Mononuclear cell (primary cell): Measurements from ENCODE around the gene SLC26A5. TPM values are rescaled to one million over a fixed set of nuclear protein-coding genes. Genes with fewer than 3 reads are reported as not detected.
"Not testable (repeated sequence)": the region's sequence is repeated elsewhere in the genome, so short reads cannot be mapped to it uniquely, and the experiment has no call there.

ENCODE experiments used
- H3K27me3 ChIP-seq: 2 replicates; pipeline ENCODE4 v1.6.0; 2011; ENCODE audit warnings: low read length, control low read depth; ENCODE audit not compliant: insufficient read depth
- H3K4me1 ChIP-seq: 2 replicates; pipeline ENCODE4 v1.5.1; 2011; ENCODE audit warnings: mild to moderate bottlenecking, low read length, control low read depth; ENCODE audit not compliant: insufficient read depth
- H3K4me3 ChIP-seq: 2 replicates; pipeline ENCODE4 v1.5.1; 2011; ENCODE audit warnings: mild to moderate bottlenecking, low read length, moderate library complexity
- H3K9me3 ChIP-seq: 2 replicates; pipeline ENCODE4 v1.5.1; 2011; ENCODE audit warnings: low read depth, mild to moderate bottlenecking, control low read depth, low read length
- total RNA-seq: library from RNA; depleted of rRNA; stranded (reverse); fragments of >200 nt; gene quantifications from one replicate; pipeline ENCODE4 v1.2.3, GENCODE V29; 2012

The SLC26A5 gene
- total RNA-seq, 1 donor = not detected

DNA sequence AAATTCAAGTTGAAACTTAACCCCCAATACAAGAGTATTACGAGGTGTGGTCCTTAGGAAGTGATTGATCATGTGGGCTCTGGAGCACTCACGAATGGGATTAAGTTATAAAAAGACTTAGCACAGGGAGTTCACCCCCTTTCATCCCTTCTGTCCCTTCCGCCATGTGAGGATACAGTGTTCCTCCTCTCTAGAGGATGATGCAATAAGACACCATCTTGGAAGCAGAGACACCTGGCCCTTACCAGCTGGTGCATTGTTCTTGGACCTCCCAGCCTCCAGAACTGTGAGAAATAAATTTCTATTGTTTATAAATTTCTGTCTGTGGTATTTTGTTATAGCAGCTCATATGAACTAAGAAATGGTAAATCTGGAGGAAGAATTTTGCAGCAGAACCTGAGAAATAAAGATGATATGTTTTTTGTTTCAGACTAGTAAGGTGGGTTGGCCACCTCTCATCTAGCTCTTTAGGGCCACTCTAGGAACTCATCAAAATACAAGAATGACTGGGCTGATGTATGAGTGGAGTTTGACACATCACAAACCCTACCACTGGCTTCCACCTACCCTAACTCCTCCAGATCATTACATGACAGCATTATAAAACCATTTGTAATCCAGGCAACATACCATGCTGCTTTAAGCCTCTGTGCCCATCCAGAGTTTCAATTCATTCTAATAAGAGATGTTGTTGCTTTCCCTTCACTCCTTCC, 22.4 kb downstream of the SLC26A5 start:
- no peaks in the 10 kb centered on the region for H3K27me3 ChIP-seq
- H3K4me1 ChIP-seq = no peaks in the 10 kb centered on the region
- H3K4me3 ChIP-seq = no peak overlapping the region
- no peaks in the 10 kb centered on the region for H3K9me3 ChIP-seq

GRCh38 chr7:103420857-103421384, 25.1 kb downstream of the SLC26A5 start:
- H3K4me1 ChIP-seq = no peaks in the 10 kb centered on the region
- H3K9me3 ChIP-seq = no peaks in the 10 kb centered on the region
- H3K27me3 ChIP-seq = no peaks in the 10 kb centered on the region
- no peak overlapping the region for H3K4me3 ChIP-seq

GRCh38 chr7:103418241-103418640, 27.8 kb downstream of the SLC26A5 start:
- H3K27me3 ChIP-seq = no peaks in the 10 kb centered on the region
- no peaks in the 10 kb centered on the region for H3K9me3 ChIP-seq
- no peaks in the 10 kb centered on the region for H3K4me1 ChIP-seq
- H3K4me3 ChIP-seq = no peak overlapping the region

DNA sequence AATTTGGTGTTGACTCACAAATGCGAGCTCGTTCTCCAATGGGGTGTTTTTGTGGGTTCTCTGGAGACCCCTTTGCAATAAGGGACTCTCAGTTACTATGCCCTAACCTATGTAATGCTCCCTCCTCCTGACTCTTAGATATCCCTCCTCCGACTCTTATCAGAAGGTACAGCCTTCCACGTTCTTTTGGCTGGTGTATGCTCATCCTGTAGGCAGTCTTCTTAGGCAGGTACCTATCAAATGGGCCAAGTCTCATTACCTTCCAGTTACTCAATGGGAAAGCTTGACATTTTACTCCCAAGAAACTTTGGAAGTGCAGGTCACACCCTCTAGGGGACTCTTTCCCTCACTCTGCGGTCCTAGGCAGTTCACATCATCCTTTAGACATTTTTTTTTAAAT, 32.6 kb downstream of the SLC26A5 start:
- H3K4me1 ChIP-seq = no peaks in the 10 kb centered on the region
- no peaks in the 10 kb centered on the region for H3K27me3 ChIP-seq
- no peaks in the 10 kb centered on the region for H3K9me3 ChIP-seq

DNA sequence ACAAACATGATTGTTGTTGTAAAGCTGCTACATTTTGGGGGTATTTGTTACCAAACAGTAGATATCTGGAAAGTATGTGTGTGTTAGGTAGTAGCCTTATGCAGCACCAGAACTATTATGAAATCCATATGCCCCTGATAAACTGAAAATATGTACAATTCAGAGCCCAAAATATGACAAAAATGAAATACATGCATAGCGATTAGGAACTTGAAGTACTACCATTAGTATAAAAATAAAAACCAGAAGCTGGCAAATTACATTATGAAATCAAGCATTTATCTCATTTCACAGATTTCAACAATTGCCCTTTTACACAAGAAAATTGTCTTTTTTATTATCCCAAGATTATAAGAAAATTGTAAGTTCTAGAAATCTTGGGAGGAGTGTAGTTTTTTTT, 33.9 kb downstream of the SLC26A5 start:
- H3K9me3 ChIP-seq = no peaks in the 10 kb centered on the region
- H3K27me3 ChIP-seq = no peaks in the 10 kb centered on the region
- no peaks in the 10 kb centered on the region for H3K4me1 ChIP-seq
- no peak overlapping the region for H3K4me3 ChIP-seq

More for the DNA sequence above, 32.6 kb downstream of the SLC26A5 start:
- H3K4me3 ChIP-seq = no peak overlapping the region

DNA sequence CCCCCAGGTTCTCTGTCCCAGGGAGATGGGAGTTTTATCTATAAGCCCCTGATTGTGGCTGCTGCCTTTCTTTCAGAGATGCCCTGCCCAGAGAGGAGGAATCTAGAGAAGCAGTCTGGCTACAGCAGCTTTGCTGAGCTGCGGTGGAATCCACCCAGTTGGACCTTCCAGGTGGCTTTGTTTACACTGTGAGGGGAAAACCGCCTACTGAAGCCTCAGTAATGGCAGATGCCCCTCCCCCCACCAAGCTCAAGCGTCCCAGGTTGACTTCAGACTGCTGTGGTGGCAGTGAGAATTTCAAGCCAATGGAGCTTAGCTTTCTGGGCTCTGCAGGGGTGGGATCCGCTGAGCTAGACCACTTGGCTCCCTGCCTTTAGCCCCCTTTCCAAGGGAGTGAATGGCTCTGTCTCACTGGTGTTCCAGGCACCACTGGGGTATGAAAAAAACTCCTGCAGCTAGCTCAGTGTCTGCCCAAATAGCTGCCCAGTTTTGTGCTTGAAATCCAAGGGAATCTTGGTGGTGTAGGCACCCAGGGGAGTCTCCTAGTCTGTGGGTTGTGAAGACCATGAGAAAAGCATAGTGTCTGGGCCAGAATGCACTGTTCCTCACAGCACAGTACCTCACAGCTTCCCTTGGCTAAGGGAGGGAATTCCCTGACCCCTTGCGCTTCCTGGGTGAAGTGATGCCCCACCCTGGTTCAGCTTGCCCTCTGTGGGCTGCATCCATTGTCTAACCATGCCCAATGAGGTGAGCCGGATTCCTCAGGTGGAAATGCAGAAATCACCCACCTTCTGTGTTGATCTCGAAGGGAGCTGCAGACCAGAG, 40.0 kb downstream of the SLC26A5 start:
- not testable (repeated sequence) for H3K4me3 ChIP-seq, H3K9me3 ChIP-seq, H3K27me3 ChIP-seq, H3K4me1 ChIP-seq

DNA sequence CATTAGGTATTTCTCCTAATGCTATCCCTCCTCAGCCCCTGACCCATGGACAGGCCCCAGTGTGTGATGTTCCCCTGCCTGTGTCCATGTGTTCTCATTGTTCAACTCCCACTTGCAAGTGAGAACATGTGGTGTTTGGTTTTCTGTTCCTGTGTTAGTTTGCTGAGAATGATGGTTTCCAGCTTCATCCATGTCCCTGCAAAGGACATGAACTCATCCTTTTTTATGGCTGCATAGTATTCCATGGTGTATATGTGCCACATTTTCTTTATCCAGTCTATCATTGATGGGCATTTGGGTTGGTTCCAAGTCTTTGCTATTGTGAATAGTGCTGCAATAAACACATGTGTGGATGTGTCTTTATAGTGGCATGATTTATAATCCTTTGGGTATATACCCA, 46.3 kb downstream of the SLC26A5 start:
- H3K27me3 ChIP-seq, H3K4me1 ChIP-seq, H3K9me3 ChIP-seq, H3K4me3 ChIP-seq: not testable (repeated sequence)

DNA sequence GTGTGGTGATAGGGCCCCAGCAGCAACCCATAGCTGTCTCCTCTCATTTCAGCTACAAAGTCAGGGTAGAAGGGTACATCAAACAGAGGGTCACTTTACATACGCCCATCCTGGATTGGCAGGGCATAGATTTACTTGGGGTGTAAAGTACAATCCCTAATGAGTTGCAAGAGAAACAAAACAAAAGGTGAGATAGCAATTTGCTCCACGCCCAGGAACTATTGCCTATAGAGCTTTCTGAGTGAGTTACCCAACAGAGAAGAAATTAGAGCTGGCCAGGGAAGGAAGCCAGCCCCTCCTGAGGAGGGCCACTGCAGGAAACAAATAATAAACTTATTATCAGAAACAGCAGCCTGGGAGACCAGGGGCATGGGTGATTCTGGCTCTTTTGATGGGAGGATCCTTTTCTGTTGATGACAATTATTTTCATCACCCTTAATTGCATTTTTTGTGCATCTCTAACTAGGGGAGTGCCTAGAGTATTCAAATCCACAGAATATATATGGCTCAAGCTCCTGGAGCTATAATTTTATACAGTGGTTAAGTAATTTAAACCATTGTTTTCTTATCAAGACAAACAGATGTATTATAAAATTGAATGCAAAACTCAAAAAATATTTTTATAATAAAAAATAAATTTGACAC, 47.4 kb downstream of the SLC26A5 start:
- H3K4me1 ChIP-seq = no peaks in the 10 kb centered on the region
- no peaks in the 10 kb centered on the region for H3K27me3 ChIP-seq
- H3K4me3 ChIP-seq = no peak overlapping the region
- no peaks in the 10 kb centered on the region for H3K9me3 ChIP-seq

DNA sequence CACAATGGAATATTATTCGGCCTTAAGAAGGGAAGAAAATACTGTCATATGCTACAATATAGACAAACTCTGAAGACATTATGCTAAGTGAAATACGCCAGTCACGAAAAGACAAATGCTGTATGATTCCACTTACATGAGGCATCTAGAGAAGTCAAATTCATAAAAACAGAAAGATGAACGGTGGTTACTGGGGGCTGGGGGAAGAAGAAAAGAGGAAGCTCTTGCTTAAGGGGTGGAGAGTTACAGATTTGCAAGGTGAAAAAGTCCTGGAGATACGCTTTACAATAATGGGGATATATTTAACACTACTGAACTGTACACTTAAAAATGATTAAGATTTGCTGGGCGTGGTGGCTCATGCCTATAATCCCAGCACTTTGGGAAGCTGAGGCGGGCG, 49.5 kb downstream of the SLC26A5 start:
- Histone ChIP-seq H3K9me3 (no peaks in the 10 kb centered on the region), H3K4me1 (no peaks in the 10 kb centered on the region), H3K27me3 (no peaks in the 10 kb centered on the region), H3K4me3 (no peak overlapping the region)

GRCh38 chr7:103395071-103395470, 50.9 kb downstream of the SLC26A5 start:
- Histone ChIP-seq H3K4me3 (no peak overlapping the region), H3K27me3 (no peaks in the 10 kb centered on the region), H3K4me1 (no peaks in the 10 kb centered on the region), H3K9me3 (no peaks in the 10 kb centered on the region)

GRCh38 chr7:103394566-103394965, 51.4 kb downstream of the SLC26A5 start:
- H3K4me3 ChIP-seq = no peak overlapping the region
- H3K9me3 ChIP-seq = no peaks in the 10 kb centered on the region
- H3K4me1 ChIP-seq = no peaks in the 10 kb centered on the region
- H3K27me3 ChIP-seq = no peaks in the 10 kb centered on the region

DNA sequence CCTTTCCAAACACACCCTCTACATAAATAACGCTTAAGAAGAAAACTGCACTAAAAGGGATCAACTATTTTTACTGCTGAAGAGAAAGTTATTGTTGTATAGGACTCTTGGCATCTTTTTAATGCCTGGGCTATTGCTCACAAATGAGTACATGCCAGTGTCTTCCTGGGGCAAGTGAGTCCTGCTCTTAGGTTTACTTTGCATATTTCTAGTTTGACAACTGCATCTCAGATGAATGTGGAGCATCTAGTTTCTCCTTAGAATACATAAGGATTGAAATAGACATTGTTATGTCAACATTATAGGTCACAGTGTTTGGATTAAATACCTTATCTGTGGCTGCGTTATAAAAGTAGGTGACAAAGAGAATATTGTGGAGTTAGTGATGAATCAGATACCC, 54.0 kb downstream of the SLC26A5 start:
- Histone ChIP-seq H3K9me3 (no peaks in the 10 kb centered on the region), H3K4me1 (no peaks in the 10 kb centered on the region), H3K27me3 (no peaks in the 10 kb centered on the region), H3K4me3 (no peak overlapping the region)

GRCh38 chr7:103391150-103391549, 54.9 kb downstream of the SLC26A5 start:
- Histone ChIP-seq H3K9me3 (no peaks in the 10 kb centered on the region), H3K27me3 (no peaks in the 10 kb centered on the region), H3K4me3 (no peak overlapping the region), H3K4me1 (no peaks in the 10 kb centered on the region)

DNA sequence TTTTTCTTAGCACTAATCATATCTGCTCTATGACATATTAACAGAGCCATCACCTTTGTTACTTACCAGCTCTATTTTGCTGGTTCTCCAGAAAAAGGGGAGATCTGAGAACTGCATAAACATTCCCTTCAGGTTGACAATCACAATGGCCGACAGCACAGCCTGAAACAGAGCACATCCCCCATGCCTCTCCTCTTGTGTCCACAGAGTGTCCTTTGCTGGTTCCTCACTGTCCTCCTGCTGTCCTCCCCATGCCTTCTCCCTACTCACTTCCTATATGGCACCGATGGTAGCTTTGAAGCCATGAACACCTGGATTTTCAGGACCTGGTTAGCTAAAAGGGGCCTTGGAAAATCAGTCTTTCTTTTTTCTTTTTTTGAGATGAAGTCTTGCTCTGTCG, 56.7 kb downstream of the SLC26A5 start:
- Histone ChIP-seq H3K4me3 (no peak overlapping the region), H3K27me3 (no peaks in the 10 kb centered on the region), H3K4me1 (no peaks in the 10 kb centered on the region), H3K9me3 (no peaks in the 10 kb centered on the region)

DNA sequence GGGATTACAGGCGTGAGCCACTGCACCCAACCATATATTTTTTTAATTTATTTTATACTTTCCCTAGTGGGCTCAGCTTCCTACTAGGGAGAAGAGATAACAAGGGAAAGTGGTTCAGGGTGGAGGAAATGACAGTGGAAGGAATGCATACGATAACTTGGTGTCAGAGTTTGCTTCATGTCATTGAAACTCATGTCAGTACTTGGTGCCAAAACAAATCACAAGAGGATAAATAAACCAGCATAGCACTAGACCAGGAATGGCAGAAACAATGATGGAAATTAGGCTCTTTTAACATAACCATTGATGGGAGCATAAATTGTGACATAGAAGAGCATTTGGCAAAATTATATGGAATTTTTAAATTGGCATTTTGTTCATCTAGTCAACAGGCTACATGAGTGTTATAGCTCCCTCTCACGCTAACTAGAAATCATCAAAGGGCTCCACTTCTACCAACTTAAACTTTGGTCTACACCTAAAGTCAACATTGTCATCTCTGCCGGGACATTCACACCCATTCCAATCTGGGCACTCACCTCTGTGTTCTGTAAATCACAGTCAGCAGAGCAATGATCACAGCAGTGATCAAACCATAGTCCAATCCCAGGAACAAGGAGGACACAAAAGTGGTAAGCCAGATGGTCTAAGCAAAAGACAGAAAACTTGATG, 57.4 kb downstream of the SLC26A5 start:
- no peaks in the 10 kb centered on the region for H3K27me3 ChIP-seq
- H3K4me1 ChIP-seq = no peaks in the 10 kb centered on the region
- no peak overlapping the region for H3K4me3 ChIP-seq
- no peaks in the 10 kb centered on the region for H3K9me3 ChIP-seq
